IPS-15b (cell line): ENCODE results near the gene CPSF6.
A peak's percentile ranks its signal among the peaks of the same experiment; 100 is the strongest.

Source experiments
- H3K27me3 ChIP-seq: one replicate; pipeline ENCODE4 v1.6.1; 2013; ENCODE audit warnings: low read length; ENCODE audit not compliant: control insufficient read depth, insufficient read depth
- H3K36me3 ChIP-seq: one replicate; pipeline ENCODE4 v1.6.1; 2013; ENCODE audit warnings: low read length; ENCODE audit not compliant: control insufficient read depth, insufficient read depth
- H3K4me1 ChIP-seq: one replicate; pipeline ENCODE4 v1.6.1; 2013; ENCODE audit warnings: mild to moderate bottlenecking, low read length; ENCODE audit not compliant: control insufficient read depth, insufficient read depth
- H3K4me3 ChIP-seq: one replicate; pipeline ENCODE4 v1.5.1; 2013; ENCODE audit warnings: low read depth, low read length
- H3K9ac ChIP-seq: one replicate; pipeline ENCODE4 v1.6.1; 2013; ENCODE audit warnings: low read depth, mild to moderate bottlenecking, low read length
- H3K9me3 ChIP-seq: one replicate; pipeline ENCODE4 v1.6.1; 2013; ENCODE audit warnings: mild to moderate bottlenecking, low read length; ENCODE audit not compliant: control insufficient read depth, insufficient read depth

The CPSF6 gene

DNA sequence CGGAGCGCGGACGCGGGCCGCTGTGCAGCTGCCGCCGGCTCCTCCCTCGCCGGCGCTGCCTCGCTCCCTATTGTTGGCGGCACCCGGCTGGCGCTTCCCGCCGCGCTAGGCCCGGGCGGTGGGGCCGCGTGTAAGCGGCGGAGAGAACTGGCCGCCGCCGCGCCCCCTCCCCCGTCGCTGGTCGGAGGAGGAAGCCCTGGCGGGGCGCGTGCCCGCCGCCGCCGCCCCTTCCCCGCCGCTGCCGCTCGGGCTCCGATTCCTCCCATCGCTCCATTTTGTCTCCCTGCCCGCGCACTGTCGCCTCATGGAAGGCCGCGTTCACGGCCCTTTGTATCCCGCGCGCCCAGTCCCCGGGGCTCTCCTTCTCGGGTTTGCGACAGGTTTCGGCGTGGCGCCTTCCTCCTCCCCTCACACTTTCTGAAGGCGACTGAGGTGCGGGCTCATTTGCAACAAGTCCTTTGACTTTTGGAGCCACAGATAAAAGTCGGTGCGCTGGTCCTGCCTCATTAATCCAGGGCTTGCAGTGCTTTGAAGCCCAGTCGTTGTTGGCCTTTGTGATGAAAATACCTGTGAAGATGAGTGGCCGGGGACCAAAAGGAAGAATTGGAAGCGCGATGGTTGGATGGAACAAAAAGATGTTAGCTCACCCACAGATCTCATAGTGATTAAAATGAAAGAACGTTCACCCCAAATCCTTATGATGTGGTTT is 707 bp downstream of the CPSF6 start:
- peak overlapping the region; percentile 84 for H3K9ac ChIP-seq
- H3K36me3 ChIP-seq, result no peaks in the 10 kb centered on the region
- peaks cover 2% of the 10 kb centered on the region for H3K27me3 ChIP-seq
- H3K4me3 ChIP-seq, result peak overlapping the region; percentile 76
- no peaks in the 10 kb centered on the region for H3K9me3 ChIP-seq
- peaks cover 10% of the 10 kb centered on the region for H3K4me1 ChIP-seq

GRCh38 chr12:69240631-69240995 is 1.2 kb downstream of the CPSF6 start:
- no peaks in the 10 kb centered on the region for H3K36me3 ChIP-seq
- H3K9me3 ChIP-seq, result no peaks in the 10 kb centered on the region
- peak overlapping the region; percentile 55 for H3K9ac ChIP-seq
- peak overlapping the region; percentile 76 for H3K4me3 ChIP-seq
- H3K4me1 ChIP-seq, result peaks cover 10% of the 10 kb centered on the region
- peaks cover 2% of the 10 kb centered on the region for H3K27me3 ChIP-seq

DNA sequence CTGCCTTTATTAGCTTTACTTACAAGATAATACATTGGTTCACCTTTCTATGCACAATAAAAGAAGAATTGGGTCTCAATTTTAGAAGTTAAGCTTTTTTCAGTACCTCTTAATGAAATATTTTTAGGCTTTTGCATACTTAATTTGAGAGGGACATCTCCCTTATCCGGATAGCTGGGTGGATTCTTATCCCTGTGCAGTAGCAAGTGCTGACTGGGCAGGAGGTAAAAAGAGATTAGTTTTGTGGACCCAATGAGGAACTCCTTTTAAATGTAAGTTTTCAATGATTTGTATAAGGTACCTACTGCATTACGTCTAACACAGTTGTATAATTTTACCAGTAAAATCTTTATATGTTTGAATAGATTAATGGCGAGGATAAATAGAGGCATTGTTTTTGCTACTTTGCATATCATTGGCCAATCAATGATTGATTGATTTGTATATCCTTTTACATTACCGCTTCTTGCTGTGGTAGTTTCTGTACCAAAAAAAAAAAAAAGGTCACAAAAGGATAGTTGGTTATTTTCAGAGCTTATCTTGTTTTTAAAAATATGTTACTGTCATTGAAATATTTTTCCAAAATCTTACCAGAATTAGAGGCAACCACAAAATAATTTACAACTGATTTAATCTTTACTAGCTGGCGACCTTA is 2.2 kb downstream of the CPSF6 start:
- no peak overlapping the region for H3K9ac ChIP-seq
- peaks cover 10% of the 10 kb centered on the region for H3K4me1 ChIP-seq
- peak overlapping the region; percentile 76 for H3K4me3 ChIP-seq
- no peaks in the 10 kb centered on the region for H3K9me3 ChIP-seq
- H3K27me3 ChIP-seq, result peaks cover 2% of the 10 kb centered on the region
- H3K36me3 ChIP-seq, result no peaks in the 10 kb centered on the region

DNA sequence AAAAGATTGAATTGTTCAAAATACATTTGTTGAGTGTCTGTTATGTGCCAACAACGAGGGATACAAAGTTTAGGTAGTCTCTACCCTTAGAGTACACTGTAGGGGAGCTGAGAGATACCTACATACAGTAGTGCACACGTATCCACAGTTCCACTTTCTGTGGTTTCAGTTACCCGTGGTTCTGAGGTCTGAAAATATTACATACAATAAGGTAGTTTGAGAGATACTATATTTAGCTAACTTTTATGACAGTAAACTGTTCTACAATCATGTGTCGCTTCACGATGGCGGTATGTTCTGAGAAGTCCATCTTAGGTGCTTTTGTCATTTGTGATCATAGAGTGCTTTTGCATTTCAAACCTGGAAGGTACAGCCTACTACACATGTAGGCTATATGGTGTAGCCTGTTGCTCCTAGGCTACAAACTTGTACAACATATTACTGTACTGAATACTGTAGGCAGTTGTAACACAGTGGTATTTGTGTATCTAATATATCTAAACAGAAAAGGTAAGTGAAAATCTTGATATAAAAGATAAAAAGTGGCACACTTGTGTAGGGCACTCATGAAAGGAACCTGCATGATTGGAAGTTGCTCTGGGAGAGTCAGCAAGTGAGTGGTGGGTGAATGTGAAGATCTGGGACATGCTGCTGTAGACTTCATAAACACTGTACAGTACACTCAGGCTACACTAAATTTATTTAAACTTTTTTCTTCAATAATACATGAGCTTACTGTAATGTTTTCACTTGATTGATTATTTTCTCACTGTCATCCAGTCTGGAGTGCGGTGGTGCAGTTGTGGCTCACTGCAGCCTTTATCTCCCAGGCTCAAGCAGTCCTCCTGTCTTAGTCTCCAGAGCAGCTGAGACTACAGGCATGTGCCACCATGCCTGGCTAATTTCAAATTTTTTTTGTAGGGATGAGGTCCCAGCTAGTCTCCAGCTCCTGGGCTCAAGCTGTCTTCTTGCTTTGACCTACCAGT is 4.0 kb downstream of the CPSF6 start:
- Histone ChIP-seq H3K4me1 (peaks cover 5% of the 10 kb centered on the region), H3K27me3 (no peaks in the 10 kb centered on the region), H3K36me3 (no peaks in the 10 kb centered on the region), H3K4me3 (no peak overlapping the region), H3K9ac (no peak overlapping the region), H3K9me3 (no peaks in the 10 kb centered on the region)

GRCh38 chr12:69247268-69248018 is 8.1 kb downstream of the CPSF6 start:
- no peak overlapping the region for H3K4me3 ChIP-seq
- H3K36me3 ChIP-seq, result no peaks in the 10 kb centered on the region
- H3K4me1 ChIP-seq, result peaks cover 3% of the 10 kb centered on the region
- no peak overlapping the region for H3K9ac ChIP-seq
- H3K9me3 ChIP-seq, result no peaks in the 10 kb centered on the region
- H3K27me3 ChIP-seq, result no peaks in the 10 kb centered on the region

- Histone ChIP-seq H3K36me3 (peaks cover 3% of the 10 kb centered on the region), H3K4me3 (no peak overlapping the region), H3K27me3 (no peaks in the 10 kb centered on the region), H3K9me3 (no peaks in the 10 kb centered on the region), H3K9ac (no peak overlapping the region), H3K4me1 (peaks cover 3% of the 10 kb centered on the region)
Measured at GRCh38 chr12:69252033-69252432, 12.7 kb downstream of the CPSF6 start.

GRCh38 chr12:69254046-69254445 is 14.7 kb downstream of the CPSF6 start:
- H3K27me3 ChIP-seq, result no peaks in the 10 kb centered on the region
- H3K9me3 ChIP-seq, result no peaks in the 10 kb centered on the region
- H3K4me3 ChIP-seq, result no peak overlapping the region
- H3K4me1 ChIP-seq, result peaks cover 3% of the 10 kb centered on the region
- H3K9ac ChIP-seq, result no peak overlapping the region
- peaks cover 10% of the 10 kb centered on the region for H3K36me3 ChIP-seq

DNA sequence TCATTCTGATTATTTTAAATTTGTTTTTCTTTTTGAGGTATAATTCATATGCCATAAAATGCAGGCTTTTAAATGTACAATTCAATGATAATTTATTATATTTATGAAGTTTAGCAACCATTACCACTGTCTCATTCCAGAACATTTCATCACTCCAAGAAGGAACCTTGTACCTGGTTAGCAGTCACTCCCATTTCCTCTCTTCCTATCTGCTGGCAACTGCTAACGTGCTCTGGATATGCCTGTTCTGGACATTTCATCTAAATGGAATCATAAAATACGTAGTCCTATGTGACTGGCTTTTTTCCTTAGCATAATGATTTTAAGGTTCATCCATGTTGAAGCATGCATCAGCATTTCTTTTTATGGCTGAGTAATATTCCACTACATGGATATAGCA is 15.5 kb downstream of the CPSF6 start:
- Histone ChIP-seq H3K4me1 (no peaks in the 10 kb centered on the region), H3K36me3 (peaks cover 16% of the 10 kb centered on the region), H3K9ac (no peak overlapping the region), H3K4me3 (no peak overlapping the region), H3K9me3 (no peaks in the 10 kb centered on the region), H3K27me3 (no peaks in the 10 kb centered on the region)

DNA sequence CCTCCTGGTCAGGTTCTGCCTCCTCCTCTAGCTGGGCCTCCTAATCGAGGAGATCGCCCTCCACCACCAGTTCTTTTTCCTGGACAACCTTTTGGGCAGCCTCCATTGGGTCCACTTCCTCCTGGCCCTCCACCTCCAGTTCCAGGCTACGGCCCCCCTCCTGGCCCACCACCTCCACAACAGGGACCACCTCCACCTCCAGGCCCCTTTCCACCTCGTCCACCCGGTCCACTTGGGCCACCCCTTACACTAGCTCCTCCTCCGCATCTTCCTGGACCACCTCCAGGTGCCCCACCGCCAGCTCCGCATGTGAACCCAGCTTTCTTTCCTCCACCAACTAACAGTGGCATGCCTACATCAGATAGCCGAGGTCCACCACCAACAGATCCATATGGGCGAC is 19.3 kb downstream of the CPSF6 start:
- no peaks in the 10 kb centered on the region for H3K9me3 ChIP-seq
- no peaks in the 10 kb centered on the region for H3K4me1 ChIP-seq
- no peak overlapping the region for H3K9ac ChIP-seq
- peaks cover 31% of the 10 kb centered on the region for H3K36me3 ChIP-seq
- H3K27me3 ChIP-seq, result no peaks in the 10 kb centered on the region
- no peak overlapping the region for H3K4me3 ChIP-seq

- Histone ChIP-seq H3K36me3 (peaks cover 28% of the 10 kb centered on the region), H3K27me3 (no peaks in the 10 kb centered on the region), H3K9me3 (no peaks in the 10 kb centered on the region), H3K4me3 (no peak overlapping the region), H3K9ac (no peak overlapping the region), H3K4me1 (no peaks in the 10 kb centered on the region)
Measured at GRCh38 chr12:69262264-69262974, 23.1 kb downstream of the CPSF6 start.

DNA sequence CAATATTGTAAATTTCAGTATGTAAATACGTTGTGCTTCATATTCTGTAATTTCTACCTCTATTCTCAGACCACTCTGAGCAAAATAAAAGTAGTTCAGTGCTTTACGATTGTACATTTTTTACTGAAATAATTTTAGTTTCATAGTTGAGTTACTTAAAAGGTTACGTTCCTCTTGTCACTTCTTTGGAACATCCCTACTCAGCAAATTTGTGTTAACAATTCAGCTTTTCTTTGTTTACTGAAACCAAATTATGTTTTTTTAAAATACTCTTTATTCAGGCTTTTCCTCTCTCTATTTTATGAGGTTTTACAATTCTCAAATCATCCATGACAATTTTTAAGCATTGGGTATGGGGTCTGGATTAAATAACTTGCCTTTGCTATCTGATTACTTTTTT is 25.8 kb downstream of the CPSF6 start:
- Histone ChIP-seq H3K27me3 (no peaks in the 10 kb centered on the region), H3K36me3 (peaks cover 15% of the 10 kb centered on the region), H3K4me3 (no peak overlapping the region), H3K9me3 (no peaks in the 10 kb centered on the region), H3K9ac (no peak overlapping the region), H3K4me1 (no peaks in the 10 kb centered on the region)
